HEK293T (cell line): Measurements from ENCODE around the gene AGFG1.

Source experiments
- CTCF ChIA-PET: fragments of 350-600 bp; formaldehyde crosslinking; extraction: SDS; loops from one replicate; lab custom pipeline; 2021; ENCODE audit warnings: antibody characterized with exemption, inconsistent platforms; lab: Yijun Ruan, JAX
- POLR2A ChIA-PET: fragments of 350-600 bp; formaldehyde crosslinking; extraction: SDS; loops from one replicate; lab custom pipeline; 2020; ENCODE audit warnings: antibody characterized with exemption, inconsistent platforms; lab: Yijun Ruan, JAX
- DNase-seq: peaks from one replicate; pipeline ENCODE4 v3.0.0; 2012; ENCODE audit warnings: mixed read lengths; ENCODE audit errors: extremely low spot score
- ARNT ChIP-seq: fragments of 450-650 bp; IDR thresholded peaks from 2 replicates; pipeline ENCODE4 v1.6.1; 2017; ENCODE audit warnings: mild to moderate bottlenecking
- BHLHE40 ChIP-seq: fragments of 450-650 bp; IDR thresholded peaks from 2 replicates; pipeline ENCODE4 v1.6.1; 2016; ENCODE audit warnings: mild to moderate bottlenecking, moderate library complexity, borderline replicate concordance
- CTBP1 ChIP-seq: fragments of 450-650 bp; IDR thresholded peaks from 2 replicates; pipeline ENCODE4 v1.6.1; 2016; ENCODE audit warnings: borderline replicate concordance
- ELF4 ChIP-seq: fragments of 450-650 bp; IDR thresholded peaks from 2 replicates; pipeline ENCODE4 v1.6.1; 2017; ENCODE audit warnings: antibody characterized with exemption
- FOXA1 ChIP-seq: fragments of 450-650 bp; IDR thresholded peaks from 2 replicates; pipeline ENCODE4 v1.6.1; 2016; ENCODE audit warnings: mild to moderate bottlenecking
- FOXK2 ChIP-seq: fragments of 450-650 bp; IDR thresholded peaks from 2 replicates; pipeline ENCODE4 v1.6.1; 2016; ENCODE audit warnings: mild to moderate bottlenecking
- FOXM1 ChIP-seq: fragments of 450-650 bp; IDR thresholded peaks from 2 replicates; pipeline ENCODE4 v1.6.1; 2017; ENCODE audit warnings: mild to moderate bottlenecking, borderline replicate concordance
- HDGF ChIP-seq: fragments of 450-650 bp; IDR thresholded peaks from 2 replicates; pipeline ENCODE4 v1.6.1; 2017; ENCODE audit warnings: antibody characterized with exemption, borderline replicate concordance
- L3MBTL2 ChIP-seq: fragments of 450-650 bp; conservative IDR thresholded peaks from 2 replicates; pipeline ENCODE4 v1.6.1; 2016; ENCODE audit warnings: mild to moderate bottlenecking
- LEF1 ChIP-seq: fragments of 450-650 bp; IDR thresholded peaks from 2 replicates; pipeline ENCODE4 v1.6.1; 2017; ENCODE audit warnings: mild to moderate bottlenecking, borderline replicate concordance
- NFRKB ChIP-seq: fragments of 450-650 bp; IDR thresholded peaks from 2 replicates; pipeline ENCODE4 v1.6.1; 2016; ENCODE audit warnings: mild to moderate bottlenecking, moderate library complexity
- SP1 ChIP-seq: fragments of 450-650 bp; IDR thresholded peaks from 2 replicates; pipeline ENCODE4 v1.6.1; 2017
- SUZ12 ChIP-seq: fragments of 450-650 bp; IDR thresholded peaks from 2 replicates; pipeline ENCODE4 v1.6.1; 2016; ENCODE audit warnings: mild to moderate bottlenecking
- TARDBP ChIP-seq: fragments of 450-650 bp; IDR thresholded peaks from 2 replicates; pipeline ENCODE4 v1.6.1; 2016
- ZNF384 ChIP-seq: fragments of 450-650 bp; IDR thresholded peaks from 2 replicates; pipeline ENCODE4 v1.6.1; 2016
- TF ChIP-seq, protein P1 (sequence below): fragments of 450-650 bp; IDR thresholded peaks from 2 replicates; pipeline ENCODE4 v1.6.1; 2016

The AGFG1 gene

DNA sequence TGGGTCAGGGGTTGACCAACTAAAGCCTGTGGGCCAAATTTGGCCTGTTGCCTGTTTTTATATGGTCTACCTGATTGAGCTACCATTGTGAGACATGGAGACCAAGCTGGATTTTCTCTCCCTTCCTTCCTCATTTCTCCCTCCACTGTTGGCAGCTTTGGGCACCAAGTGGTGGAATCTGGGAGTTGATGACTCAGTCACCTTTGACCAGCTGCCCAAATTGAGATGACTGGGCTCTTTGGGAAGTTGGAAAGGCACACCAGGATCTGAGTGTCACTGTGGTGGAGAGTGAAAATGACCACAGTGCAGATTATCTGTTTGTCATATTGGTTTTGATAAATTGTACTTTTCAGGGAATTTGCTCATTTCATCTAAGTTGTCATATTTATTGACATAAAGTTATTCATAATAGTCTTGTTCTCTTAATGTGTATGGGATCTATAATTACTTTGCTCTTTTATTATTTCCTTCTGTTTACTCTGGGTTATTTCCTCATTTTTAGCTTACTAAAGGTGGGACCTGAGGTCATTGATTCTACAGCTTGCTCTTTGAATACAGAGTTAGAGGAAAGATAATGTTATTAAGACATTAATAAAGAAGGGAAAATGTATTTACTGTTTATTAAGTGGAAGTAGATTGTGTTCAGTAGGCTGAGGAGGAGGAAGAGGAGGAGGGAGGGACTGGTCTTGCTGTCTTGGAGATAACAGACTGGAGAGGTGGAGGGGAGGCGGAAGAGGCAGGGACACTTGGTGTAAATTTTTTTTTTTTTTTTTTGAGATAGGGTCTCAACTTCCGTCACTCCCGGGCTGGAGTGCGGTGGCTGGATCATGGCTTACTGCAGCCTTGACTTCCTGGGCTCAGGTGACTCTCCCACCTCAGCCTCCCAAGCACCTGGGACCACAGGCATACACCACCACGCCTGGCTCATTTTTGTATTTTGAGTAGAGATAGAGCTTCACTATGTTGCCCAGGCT, 31.8 kb downstream of the AGFG1 start:
- DNase-seq, result no peak
- TF ChIP-seq, protein P1, sequence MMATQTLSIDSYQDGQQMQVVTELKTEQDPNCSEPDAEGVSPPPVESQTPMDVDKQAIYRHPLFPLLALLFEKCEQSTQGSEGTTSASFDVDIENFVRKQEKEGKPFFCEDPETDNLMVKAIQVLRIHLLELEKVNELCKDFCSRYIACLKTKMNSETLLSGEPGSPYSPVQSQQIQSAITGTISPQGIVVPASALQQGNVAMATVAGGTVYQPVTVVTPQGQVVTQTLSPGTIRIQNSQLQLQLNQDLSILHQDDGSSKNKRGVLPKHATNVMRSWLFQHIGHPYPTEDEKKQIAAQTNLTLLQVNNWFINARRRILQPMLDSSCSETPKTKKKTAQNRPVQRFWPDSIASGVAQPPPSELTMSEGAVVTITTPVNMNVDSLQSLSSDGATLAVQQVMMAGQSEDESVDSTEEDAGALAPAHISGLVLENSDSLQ, result no peak
- TF ChIP-seq L3MBTL2 (no peak), TARDBP (no peak), SP1 (no peak), FOXM1 (no peak)
- CTCF ChIA-PET, result no interaction called here
- POLR2A ChIA-PET, result no interaction called here

DNA sequence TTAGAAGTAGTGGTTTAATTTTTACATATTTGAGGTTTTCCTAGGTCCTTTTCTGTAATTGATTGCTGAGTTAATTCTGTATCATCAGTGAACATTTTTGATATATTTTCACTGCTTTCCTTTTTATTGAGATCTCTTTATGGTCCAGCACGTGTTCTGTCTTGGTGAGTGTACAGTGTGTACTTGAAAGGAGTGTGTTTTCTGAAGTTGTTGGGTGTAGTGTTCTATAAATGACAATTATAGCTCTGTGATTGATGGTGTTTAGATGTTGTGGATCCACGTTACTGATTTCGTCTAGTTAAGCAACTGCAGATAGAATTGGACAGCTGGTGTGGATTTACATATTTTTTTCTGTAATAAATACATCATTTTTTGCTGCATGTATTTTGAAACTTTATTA, 32.7 kb downstream of the AGFG1 start:
- ChIA-PET POLR2A (interaction anchor here (0.7 kb wide), 1 partner anchor 8 kb away, joined by 3 read pairs; no protein-coding TSS in a partner anchor), CTCF (no interaction called here)
- no peak for TF ChIP-seq LEF1
- TF ChIP-seq, protein P1, result peak; percentile 65

DNA sequence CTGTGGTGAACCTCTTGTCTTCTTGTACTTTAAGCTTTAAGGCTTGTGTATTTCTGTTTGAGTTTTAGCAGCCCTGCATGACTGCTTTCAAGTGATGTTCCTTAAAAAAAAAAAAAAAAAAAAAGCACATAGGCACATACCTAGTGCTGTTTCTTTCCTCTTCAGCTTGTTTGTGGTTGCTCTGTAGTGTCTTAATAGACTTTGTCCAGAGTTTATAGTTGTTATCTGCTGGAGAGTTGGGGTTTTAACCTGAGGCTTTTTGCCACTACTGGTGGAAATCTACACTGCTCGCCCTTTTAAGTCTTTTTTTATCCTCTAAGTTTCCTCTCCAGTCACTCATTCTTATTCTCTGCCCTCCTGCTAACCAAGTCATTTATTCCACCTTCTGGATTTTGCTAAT, 34.5 kb downstream of the AGFG1 start:
- ChIA-PET CTCF (interaction anchor here (1.2 kb wide), 1 partner anchor 150 kb away, joined by 3 read pairs; no protein-coding TSS in a partner anchor), POLR2A (no interaction called here)
- TF ChIP-seq SUZ12 (no peak), HDGF (no peak), BHLHE40 (no peak), L3MBTL2 (no peak), FOXK2 (no peak), LEF1 (no peak), TARDBP (no peak), FOXM1 (no peak), CTBP1 (no peak), NFRKB (no peak), ELF4 (no peak), ARNT (no peak), FOXA1 (no peak), ZNF384 (no peak), SP1 (no peak)
- TF ChIP-seq, protein P1, result no peak
- DNase-seq, result no peak

More for the DNA sequence above, 32.7 kb downstream of the AGFG1 start:
- no peak for DNase-seq

DNA sequence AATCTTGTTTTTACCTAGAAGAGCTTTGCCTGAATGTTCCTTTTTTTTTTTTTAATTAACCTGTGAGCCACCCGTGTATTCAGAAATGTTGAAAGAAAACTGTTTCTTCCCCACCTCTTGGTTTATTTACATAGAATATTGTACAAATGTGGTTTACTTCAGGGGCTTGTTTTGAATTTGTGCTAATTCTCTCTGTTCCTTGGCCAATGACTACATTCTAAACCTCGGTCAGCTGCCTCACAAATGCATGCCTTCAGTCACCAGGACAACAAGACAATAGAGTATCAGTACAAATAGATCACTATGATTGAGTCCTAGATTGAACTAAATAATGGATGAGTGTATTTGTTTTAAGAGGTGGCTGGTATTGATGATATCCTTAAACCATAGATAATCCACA, 36.0 kb downstream of the AGFG1 start:
- ChIA-PET POLR2A (no interaction called here), CTCF (interaction anchor here (0.6 kb wide), 2 partner anchors 12 to 18 kb away, joined by 3 to 6 read pairs; no protein-coding TSS in a partner anchor)
- DNase-seq, result no peak

DNA sequence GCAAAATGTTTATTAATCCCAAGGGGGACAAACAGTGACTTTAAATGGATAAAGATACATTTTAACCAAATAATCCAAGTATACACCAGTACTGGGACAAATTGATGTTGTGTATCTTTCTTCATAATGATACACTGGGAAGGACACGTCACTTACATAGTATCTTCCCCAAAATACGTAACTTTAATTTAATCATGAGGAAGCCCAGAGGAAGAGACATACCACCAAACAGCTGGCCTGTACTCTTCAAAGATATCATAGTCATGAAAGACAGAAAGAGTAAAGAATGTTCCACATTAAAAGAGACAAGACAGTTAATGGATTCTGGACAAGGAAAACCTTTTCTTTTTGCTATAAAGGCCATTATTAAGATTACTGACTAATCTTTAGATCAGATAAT, 37.1 kb downstream of the AGFG1 start:
- TF ChIP-seq ZNF384 (no peak), ARNT (no peak), FOXM1 (no peak), ELF4 (no peak), HDGF (no peak), SP1 (no peak), FOXA1 (no peak), FOXK2 (no peak), SUZ12 (no peak), L3MBTL2 (no peak), NFRKB (no peak), BHLHE40 (no peak), LEF1 (no peak), TARDBP (no peak), CTBP1 (no peak)
- TF ChIP-seq, protein P1, result no peak
- POLR2A ChIA-PET, result no interaction called here
- CTCF ChIA-PET, result no interaction called here
- no peak for DNase-seq

More for the DNA sequence above, 36.0 kb downstream of the AGFG1 start:
- TF ChIP-seq CTBP1, result no peak
- TF ChIP-seq FOXK2, result no peak
- TF ChIP-seq LEF1, result no peak
- no peak for TF ChIP-seq ZNF384
